ENCODE data around the gene UBFD1. TPM values are rescaled to one million over a fixed set of nuclear protein-coding genes. Genes with fewer than 3 reads are reported as not detected.

UBFD1 gene
- total and polyA plus RNA-seq, 12 donors: 12.4 to 77.3 (median 48.8) TPM

DNA sequence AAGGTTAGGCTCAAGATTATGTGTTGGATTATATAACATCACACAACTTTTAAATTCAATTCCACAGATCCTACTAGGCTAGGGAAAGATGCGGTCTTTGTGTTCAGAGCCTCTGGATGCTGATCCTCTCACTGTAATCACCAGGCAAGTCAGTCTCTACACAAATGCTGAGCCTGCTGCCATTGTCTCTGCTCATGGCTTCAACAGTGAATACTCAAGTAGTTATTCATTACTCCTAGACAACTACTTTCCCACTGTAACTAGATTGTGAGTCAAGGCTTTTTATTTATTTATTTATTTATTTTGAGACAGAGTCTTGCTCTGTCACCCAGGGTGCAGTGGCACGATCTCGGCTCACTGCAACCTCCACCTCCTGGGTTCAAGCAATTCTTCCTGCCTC, 54.4 kb downstream of the UBFD1 start:
- WGBS, 2 donors: 99% methylated on average over 3 of the region's 3 CpGs
- intact Hi-C loops (cut with DNase I): no loop called here

DNA sequence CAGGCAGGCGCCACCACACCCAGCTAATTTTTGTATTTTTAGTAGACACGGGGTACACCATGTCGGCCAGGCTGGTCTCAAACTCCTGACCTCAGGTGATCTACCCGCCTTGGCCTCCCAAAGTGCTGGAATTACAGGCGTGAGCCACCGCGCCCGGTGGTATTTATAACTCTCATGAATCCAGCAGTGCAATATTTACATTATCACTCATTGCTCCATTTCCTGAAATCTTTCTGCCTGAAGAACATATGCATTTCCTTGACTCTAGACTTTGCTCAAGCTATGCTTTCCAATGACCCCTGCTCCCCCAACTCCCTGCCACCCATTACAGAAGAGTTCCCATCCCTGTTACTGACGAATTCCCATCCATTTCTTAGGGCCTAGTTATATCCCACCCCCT, 58.3 kb downstream of the UBFD1 start:
- no peaks in the 10 kb centered on the region for H3K27me3 ChIP-seq
- no peaks in the 10 kb centered on the region for H3K9me3 ChIP-seq
- no peak overlapping the region for H3K27ac ChIP-seq
- TF ChIP-seq, protein P1, sequence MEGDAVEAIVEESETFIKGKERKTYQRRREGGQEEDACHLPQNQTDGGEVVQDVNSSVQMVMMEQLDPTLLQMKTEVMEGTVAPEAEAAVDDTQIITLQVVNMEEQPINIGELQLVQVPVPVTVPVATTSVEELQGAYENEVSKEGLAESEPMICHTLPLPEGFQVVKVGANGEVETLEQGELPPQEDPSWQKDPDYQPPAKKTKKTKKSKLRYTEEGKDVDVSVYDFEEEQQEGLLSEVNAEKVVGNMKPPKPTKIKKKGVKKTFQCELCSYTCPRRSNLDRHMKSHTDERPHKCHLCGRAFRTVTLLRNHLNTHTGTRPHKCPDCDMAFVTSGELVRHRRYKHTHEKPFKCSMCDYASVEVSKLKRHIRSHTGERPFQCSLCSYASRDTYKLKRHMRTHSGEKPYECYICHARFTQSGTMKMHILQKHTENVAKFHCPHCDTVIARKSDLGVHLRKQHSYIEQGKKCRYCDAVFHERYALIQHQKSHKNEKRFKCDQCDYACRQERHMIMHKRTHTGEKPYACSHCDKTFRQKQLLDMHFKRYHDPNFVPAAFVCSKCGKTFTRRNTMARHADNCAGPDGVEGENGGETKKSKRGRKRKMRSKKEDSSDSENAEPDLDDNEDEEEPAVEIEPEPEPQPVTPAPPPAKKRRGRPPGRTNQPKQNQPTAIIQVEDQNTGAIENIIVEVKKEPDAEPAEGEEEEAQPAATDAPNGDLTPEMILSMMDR (IDR thresholded peaks at IDR 0.05): no peak
- 96 to 97% methylated on average over 9 of the region's 9 CpGs for WGBS, 2 donors
- H3K4me3 ChIP-seq: no peak overlapping the region
- no peak for DNase-seq
- intact Hi-C loops (cut with DNase I): no loop called here
- H3K4me1 ChIP-seq: no peaks in the 10 kb centered on the region
- H3K36me3 ChIP-seq: peaks cover 0 to 95% (median 15%) of the 10 kb centered on the region in 9 donors
- no peak for ATAC-seq

More for the DNA sequence above, 54.4 kb downstream of the UBFD1 start:
- peaks cover 0 to 89% (median 13%) of the 10 kb centered on the region in 9 donors for H3K36me3 ChIP-seq
- H3K27ac ChIP-seq: no peak overlapping the region
- H3K27me3 ChIP-seq: no peaks in the 10 kb centered on the region
- H3K9me3 ChIP-seq: no peaks in the 10 kb centered on the region
- no peak overlapping the region for H3K4me3 ChIP-seq
- peaks cover 0 to 11% (median 0%) of the 10 kb centered on the region in 9 donors for H3K4me1 ChIP-seq
- DNase-seq: no peak
- TF ChIP-seq, protein P1 (IDR thresholded peaks at IDR 0.05): no peak
- no peak for ATAC-seq

Other genes with a start within 250 kb of the UBFD1 start
- gene COG7, start 104.5 kb upstream of the UBFD1 start, total RNA-seq: 10 to 100 TPM; 10.9 to 15.5 (median 12.9) TPM
- 10 to 100 TPM; 12.0 to 28.1 TPM for gene COG7, start 104.5 kb upstream of the UBFD1 start, polyA plus RNA-seq
- gene GGA2, start 47.2 kb upstream of the UBFD1 start, total RNA-seq: 10 to 100 TPM; 32.6 to 52.9 (median 40.6) TPM
- 10 to 100 TPM; 12.2 to 21.7 TPM for gene GGA2, start 47.2 kb upstream of the UBFD1 start, polyA plus RNA-seq
- 10 to 100 TPM; 13.7 to 28.7 (median 21.6) TPM for gene EARS2, start 377 bp upstream of the UBFD1 start, total RNA-seq
- 10 to 100 TPM; 20.9 to 23.2 TPM for gene EARS2, start 377 bp upstream of the UBFD1 start, polyA plus RNA-seq
- 100 to 1,000 TPM; 338 to 592 (median 433) TPM for gene NDUFAB1, start 38.6 kb downstream of the UBFD1 start, total RNA-seq
- gene NDUFAB1, start 38.6 kb downstream of the UBFD1 start, polyA plus RNA-seq: 100 to 1,000 TPM; 211 to 422 TPM
- gene PALB2, start 83.6 kb downstream of the UBFD1 start, total RNA-seq: 1 to 10 TPM; 2.5 to 6.1 (median 4.7) TPM
- 1 to 10 TPM; 3.4 to 8.6 TPM for gene PALB2, start 83.6 kb downstream of the UBFD1 start, polyA plus RNA-seq
- 10 to 100 TPM; 36.9 to 50.4 (median 42.6) TPM for gene DCTN5, start 83.7 kb downstream of the UBFD1 start, total RNA-seq
- gene DCTN5, start 83.7 kb downstream of the UBFD1 start, polyA plus RNA-seq: 10 to 100 TPM in 1 of 2 donors, 1 to 10 TPM in 1; 5.9 to 17.5 TPM
- gene PLK1, start 121.2 kb downstream of the UBFD1 start, total RNA-seq: 1 to 10 TPM in 4 of 10 donors, under 1 TPM in 6; 0.32 to 6.0 (median 0.97) TPM
- 1 to 10 TPM in 1 of 2 donors, under 1 TPM in 1; 0.87 to 1.2 TPM for gene PLK1, start 121.2 kb downstream of the UBFD1 start, polyA plus RNA-seq
- under 1 TPM in 2 of 10 donors, not detected in 8; 0.32 to 0.34 TPM for gene ERN2, start 155.5 kb downstream of the UBFD1 start, total RNA-seq
- gene ERN2, start 155.5 kb downstream of the UBFD1 start, polyA plus RNA-seq: not detected
- not detected for gene CHP2, start 197.3 kb downstream of the UBFD1 start, total RNA-seq
- under 1 TPM in 1 of 2 donors, not detected in 1; 0.01 TPM for gene CHP2, start 197.3 kb downstream of the UBFD1 start, polyA plus RNA-seq